WI38 (cell line): Measurements from ENCODE around the gene POLR3B.
"Not testable (repeated sequence)": the region's sequence is repeated elsewhere in the genome, so short reads cannot be mapped to it uniquely, and the experiment has no call there.

Source experiments
- H3K4me3 ChIP-seq: 2 replicates; pipeline ENCODE4 v1.5.1; 2011; ENCODE audit warnings: low read depth, mild to moderate bottlenecking, control low read depth, low read length
- TF ChIP-seq, protein P1 (sequence below): IDR thresholded peaks from 2 replicates; pipeline ENCODE4 v1.5.1; 2012; ENCODE audit warnings: low read depth, mild to moderate bottlenecking, control low read depth, low read length

POLR3B gene

DNA sequence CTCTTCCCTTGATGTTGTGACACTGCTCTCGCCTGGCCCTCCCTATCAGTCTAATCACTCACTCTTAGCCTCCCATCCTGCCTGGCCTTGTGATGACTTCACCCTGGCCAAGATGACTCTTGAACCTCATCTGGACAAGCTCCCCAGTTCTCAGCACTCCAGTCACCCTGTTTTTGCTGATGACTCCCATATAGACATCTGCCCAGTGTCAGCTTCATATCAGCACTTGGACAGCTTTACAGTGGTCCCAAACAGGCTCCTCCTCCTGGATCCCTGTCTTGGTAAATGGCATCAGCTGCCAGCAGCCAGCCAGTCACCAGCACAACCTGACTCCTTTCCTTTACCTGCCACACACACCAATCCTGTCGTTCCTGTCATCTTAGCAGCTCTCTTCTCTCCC is 104.2 kb downstream of the POLR3B start:
- TF ChIP-seq, protein P1, sequence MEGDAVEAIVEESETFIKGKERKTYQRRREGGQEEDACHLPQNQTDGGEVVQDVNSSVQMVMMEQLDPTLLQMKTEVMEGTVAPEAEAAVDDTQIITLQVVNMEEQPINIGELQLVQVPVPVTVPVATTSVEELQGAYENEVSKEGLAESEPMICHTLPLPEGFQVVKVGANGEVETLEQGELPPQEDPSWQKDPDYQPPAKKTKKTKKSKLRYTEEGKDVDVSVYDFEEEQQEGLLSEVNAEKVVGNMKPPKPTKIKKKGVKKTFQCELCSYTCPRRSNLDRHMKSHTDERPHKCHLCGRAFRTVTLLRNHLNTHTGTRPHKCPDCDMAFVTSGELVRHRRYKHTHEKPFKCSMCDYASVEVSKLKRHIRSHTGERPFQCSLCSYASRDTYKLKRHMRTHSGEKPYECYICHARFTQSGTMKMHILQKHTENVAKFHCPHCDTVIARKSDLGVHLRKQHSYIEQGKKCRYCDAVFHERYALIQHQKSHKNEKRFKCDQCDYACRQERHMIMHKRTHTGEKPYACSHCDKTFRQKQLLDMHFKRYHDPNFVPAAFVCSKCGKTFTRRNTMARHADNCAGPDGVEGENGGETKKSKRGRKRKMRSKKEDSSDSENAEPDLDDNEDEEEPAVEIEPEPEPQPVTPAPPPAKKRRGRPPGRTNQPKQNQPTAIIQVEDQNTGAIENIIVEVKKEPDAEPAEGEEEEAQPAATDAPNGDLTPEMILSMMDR, result no peak
- H3K4me3 ChIP-seq, result no peak overlapping the region

DNA sequence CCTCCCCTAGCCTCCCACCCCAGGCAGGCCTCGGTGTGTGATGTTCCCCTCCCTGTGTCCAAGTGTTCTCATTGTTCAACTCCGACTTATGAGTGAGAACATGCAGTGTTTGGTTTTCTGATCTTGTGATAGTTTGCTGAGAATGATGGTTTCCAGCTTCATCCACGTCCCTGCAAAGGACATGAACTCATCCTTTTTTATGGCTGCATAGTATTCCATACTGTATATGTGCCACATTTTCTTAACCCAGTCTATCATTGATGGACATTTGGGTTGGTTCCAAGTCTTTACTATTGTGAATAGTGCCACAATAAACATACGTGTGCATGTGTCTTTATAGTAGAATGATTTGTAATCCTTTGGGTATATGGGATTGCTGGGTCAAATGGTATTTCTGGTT is 108.1 kb downstream of the POLR3B start:
- not testable (repeated sequence) for H3K4me3 ChIP-seq

DNA sequence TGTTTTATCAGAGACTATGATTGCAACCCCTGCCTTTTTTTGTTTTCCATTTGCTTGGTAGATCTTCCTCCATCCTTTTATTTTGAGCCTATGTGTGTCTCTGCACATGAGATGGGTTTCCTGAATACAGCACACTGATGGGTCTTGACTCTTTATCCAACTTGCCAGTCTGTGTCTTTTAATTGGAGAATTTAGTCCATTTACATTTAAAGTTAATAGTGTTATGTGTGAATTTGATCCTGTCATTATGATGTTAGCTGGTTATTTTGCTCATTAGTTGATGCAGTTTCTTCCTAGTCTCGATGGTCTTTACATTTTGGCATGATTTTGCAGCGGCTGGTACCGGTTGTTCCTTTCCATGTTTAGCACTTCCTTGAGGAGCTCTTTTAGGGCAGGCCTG is 118.1 kb downstream of the POLR3B start:
- not testable (repeated sequence) for H3K4me3 ChIP-seq

DNA sequence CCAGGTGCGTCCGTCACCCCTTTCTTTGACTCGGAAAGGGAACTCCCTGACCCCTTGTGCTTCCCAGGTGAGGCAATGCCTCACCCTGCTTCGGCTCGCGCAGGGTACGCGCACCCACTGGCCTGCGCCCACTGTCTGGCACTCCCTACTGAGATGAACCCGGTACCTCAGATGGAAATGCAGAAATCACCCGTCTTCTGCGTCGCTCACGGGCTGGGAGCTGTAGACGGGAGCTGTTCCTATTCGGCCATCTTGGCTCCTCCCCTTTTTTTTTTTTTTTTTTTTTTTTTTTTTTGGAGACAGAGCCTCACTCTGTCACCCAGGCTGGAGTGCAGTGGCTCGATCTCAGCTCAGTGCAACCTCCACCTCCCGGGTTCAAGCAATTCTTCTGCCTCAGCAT is 120.1 kb downstream of the POLR3B start:
- H3K4me3 ChIP-seq, result not testable (repeated sequence)

DNA sequence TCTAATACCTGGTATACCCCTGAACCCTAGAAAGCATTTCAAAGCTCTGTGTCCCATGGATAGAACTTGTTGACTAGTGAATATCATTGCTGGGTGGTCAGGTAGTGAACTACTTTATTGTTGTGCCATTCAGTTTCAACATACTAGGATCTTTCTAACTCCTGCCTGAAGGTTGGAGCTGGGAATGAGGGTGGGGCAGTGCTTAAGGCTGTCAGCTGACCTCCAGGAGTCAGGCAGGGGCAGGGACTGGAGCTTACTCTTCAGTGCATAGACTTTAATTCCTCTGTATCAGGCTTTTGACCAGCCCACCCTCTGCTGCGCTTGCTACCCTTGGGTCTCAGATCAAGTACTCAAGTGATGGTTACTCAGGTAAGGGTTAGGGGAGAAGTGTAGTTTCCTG is 122.7 kb downstream of the POLR3B start:
- no peak overlapping the region for H3K4me3 ChIP-seq
- TF ChIP-seq, protein P1, result no peak

DNA sequence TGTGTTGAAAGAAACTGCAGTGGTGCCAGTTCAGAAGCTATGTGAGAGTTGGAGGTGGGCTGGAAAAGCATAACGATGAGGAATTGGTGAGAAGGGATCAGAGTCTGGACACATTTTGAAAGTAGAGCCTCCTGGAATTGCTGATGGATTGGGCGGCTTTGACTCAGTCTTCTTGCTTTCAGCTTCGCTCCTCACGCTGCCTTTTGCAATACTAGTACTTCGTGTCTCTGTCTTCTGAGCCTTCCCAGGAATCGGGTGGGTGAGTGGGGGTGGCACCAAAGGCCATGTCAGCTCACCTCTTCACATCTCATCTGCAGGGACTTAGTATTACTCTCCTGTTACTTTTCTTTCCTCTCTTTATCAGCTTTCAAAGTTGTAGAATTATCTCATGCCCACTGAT is 123.7 kb downstream of the POLR3B start:
- TF ChIP-seq, protein P1, result no peak
- no peak overlapping the region for H3K4me3 ChIP-seq

DNA sequence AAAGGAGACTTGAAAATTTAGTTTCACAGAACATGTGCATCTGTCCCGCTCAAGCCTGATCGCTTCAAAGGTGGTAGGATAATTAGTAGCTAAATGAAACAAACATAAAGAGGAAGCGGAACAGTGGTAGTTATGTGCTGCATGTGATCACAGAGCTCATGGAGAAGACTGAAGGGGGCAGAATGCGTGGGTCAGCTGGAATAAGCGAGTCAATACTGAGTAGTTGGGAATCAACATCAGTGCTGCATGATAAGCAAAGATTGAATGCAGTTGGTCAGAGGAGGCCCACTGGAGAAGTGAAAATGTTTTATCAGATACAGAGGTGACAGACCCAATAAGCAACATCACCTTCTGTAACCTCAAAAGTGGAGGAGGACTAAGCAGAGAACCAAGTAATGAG is 130.1 kb downstream of the POLR3B start:
- H3K4me3 ChIP-seq, result no peak overlapping the region
- TF ChIP-seq, protein P1, result no peak

DNA sequence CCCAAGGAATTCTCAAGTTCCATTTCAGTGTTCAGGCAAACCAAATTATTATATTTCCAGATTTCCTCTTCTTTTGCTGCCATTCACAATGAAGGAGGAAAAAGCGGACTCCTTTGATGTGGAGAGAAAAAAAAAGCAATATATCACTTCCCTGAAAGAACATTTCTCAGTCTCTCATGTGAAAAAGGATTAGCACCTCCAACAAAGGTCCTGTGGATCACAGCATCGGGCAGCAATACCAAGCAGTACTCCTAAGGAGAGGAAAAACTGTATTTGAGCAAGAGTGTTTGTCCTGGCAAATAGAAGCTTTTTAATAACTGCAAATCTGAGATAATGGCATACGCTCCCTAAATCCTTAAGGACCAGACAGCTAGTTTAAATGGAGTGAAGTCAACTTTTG is 131.3 kb downstream of the POLR3B start:
- no peak overlapping the region for H3K4me3 ChIP-seq
- TF ChIP-seq, protein P1, result no peak

DNA sequence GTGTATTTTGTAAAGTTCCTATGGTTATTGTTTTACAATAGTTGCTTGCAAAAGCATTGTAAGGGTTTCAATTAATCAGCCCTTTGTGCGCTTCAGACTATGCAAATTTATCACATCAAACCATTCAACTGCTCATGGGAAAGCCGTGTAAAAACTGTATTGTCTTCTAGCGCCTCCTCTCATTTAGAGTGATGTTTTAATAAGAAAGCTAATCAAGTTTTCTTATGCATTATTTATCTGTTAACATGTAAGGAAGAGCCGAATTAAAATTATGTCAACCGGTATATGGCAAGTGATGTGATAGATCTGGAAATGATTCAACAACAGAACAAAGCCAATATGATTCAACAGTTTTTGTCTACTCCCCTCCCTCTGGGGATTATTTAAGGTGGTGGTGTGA is 132.7 kb downstream of the POLR3B start:
- no peak overlapping the region for H3K4me3 ChIP-seq
- TF ChIP-seq, protein P1, result no peak
